BE2C (cell line): Measurements from ENCODE around the gene MIB2.

ENCODE experiments used
- DNase-seq: peaks from one replicate; pipeline ENCODE4 v3.0.0-alpha.2; 2020
- H3K27me3 ChIP-seq: fragments of 250-450 bp; sonication (Bioruptor Pico); 2 replicates; pipeline ENCODE4 v1.5.1; 2020; ENCODE audit warnings: mild to moderate bottlenecking
- H3K36me3 ChIP-seq: fragments of 250-450 bp; sonication (Bioruptor Pico); 2 replicates; pipeline ENCODE4 v1.5.1; 2020; ENCODE audit warnings: mild to moderate bottlenecking
- H3K4me1 ChIP-seq: fragments of 250-450 bp; sonication (Bioruptor Pico); 2 replicates; pipeline ENCODE4 v1.5.1; 2020
- H3K4me3 ChIP-seq: 2 replicates; pipeline ENCODE4 v1.5.1; 2011; ENCODE audit warnings: low read depth, low read length
- H3K9me3 ChIP-seq: fragments of 250-450 bp; sonication (Bioruptor Pico); 2 replicates; pipeline ENCODE4 v1.5.1; 2020
- TF ChIP-seq, protein P1 (sequence below): IDR thresholded peaks from 2 replicates; pipeline ENCODE4 v1.5.1; 2012; ENCODE audit warnings: mild to moderate bottlenecking, low read depth, low read length

The MIB2 gene

DNA sequence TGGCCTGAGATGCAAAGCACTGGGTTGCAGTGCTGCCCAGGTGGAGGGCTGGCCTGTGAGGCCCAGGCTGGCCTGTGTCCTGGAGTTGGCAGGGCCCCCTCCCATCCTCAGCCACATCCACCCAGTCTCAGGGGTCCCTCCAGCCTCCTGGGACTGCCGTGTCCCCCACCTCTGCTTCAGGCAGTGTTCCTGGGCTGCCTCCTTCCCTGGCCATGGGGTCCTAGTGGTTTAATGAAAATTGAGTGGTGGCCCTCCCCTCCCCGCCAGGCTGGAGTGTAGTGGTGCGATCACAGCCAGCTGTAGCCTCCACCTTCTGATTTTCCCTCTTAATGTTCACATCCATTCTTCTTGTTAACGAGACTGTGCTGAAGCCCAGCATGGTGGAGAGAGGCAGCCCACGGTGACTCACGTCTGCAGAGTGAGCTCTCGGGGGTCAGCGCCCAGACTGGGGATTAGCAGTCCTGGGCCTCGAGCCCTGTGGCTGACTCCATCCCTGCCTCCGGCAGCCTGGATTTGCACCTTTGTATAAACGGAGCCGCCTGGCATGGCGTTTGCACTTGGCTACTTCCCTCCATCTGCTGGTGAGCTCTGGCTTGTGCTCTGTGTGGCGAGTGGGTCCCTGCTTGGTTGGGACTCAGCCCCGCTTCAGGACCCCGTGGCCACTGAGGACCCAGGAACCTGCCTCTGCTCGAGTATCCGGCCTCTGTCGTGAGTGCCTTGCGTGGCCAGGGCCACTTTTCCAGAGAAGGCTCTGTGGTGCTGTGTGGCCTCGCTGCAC, 6.9 kb downstream of the MIB2 start:
- H3K4me3 ChIP-seq = no peak overlapping the region

DNA sequence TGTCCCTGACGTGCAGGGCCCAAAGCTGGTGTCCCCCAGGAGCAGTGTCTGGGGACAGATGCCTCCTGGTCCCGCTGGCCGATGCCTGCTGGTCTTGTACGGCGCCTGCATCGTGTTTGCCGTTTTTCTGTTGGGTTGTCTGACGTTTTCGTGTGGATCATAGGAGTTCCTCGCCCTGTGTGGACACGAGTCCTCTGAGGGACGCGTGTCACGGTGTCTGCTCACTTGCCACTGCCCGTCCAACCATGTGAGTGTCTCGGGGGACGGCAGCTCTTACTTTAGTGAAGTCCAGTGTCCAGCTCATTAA, 7.4 kb downstream of the MIB2 start:
- H3K4me1 ChIP-seq = peaks cover 4% of the 10 kb centered on the region
- no peak overlapping the region for H3K4me3 ChIP-seq
- H3K9me3 ChIP-seq = no peaks in the 10 kb centered on the region
- DNase-seq = no peak
- no peaks in the 10 kb centered on the region for H3K27me3 ChIP-seq
- H3K36me3 ChIP-seq = no peaks in the 10 kb centered on the region
- TF ChIP-seq, protein P1, sequence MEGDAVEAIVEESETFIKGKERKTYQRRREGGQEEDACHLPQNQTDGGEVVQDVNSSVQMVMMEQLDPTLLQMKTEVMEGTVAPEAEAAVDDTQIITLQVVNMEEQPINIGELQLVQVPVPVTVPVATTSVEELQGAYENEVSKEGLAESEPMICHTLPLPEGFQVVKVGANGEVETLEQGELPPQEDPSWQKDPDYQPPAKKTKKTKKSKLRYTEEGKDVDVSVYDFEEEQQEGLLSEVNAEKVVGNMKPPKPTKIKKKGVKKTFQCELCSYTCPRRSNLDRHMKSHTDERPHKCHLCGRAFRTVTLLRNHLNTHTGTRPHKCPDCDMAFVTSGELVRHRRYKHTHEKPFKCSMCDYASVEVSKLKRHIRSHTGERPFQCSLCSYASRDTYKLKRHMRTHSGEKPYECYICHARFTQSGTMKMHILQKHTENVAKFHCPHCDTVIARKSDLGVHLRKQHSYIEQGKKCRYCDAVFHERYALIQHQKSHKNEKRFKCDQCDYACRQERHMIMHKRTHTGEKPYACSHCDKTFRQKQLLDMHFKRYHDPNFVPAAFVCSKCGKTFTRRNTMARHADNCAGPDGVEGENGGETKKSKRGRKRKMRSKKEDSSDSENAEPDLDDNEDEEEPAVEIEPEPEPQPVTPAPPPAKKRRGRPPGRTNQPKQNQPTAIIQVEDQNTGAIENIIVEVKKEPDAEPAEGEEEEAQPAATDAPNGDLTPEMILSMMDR = no peak

More for the DNA sequence above, 6.9 kb downstream of the MIB2 start:
- no peaks in the 10 kb centered on the region for H3K36me3 ChIP-seq
- H3K4me1 ChIP-seq = peaks cover 4% of the 10 kb centered on the region
- no peaks in the 10 kb centered on the region for H3K27me3 ChIP-seq
- DNase-seq = no peak
- no peaks in the 10 kb centered on the region for H3K9me3 ChIP-seq
- TF ChIP-seq, protein P1 = no peak

DNA sequence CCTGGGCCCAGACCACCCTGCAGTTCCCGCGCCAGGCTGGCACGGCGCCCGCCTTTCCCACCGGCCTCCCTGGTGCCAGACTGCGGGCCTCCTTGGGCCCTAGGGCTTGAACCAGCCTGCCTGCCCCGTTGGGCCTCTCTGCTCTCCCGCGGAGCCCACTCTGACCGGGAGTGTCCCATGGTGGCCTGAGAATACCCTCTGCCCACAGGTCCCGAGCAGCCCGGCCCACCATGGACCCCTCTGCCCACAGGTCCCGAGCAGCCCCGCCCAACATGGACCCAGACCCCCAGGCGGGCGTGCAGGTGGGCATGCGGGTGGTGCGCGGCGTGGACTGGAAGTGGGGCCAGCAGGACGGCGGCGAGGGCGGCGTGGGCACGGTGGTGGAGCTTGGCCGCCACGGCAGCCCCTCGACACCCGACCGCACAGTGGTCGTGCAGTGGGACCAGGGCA, 7.9 kb downstream of the MIB2 start:
- Histone ChIP-seq H3K27me3 (no peaks in the 10 kb centered on the region), H3K36me3 (no peaks in the 10 kb centered on the region), H3K9me3 (no peaks in the 10 kb centered on the region), H3K4me1 (peaks cover 4% of the 10 kb centered on the region), H3K4me3 (no peak overlapping the region)
- TF ChIP-seq, protein P1 = no peak
- DNase-seq = no peak

DNA sequence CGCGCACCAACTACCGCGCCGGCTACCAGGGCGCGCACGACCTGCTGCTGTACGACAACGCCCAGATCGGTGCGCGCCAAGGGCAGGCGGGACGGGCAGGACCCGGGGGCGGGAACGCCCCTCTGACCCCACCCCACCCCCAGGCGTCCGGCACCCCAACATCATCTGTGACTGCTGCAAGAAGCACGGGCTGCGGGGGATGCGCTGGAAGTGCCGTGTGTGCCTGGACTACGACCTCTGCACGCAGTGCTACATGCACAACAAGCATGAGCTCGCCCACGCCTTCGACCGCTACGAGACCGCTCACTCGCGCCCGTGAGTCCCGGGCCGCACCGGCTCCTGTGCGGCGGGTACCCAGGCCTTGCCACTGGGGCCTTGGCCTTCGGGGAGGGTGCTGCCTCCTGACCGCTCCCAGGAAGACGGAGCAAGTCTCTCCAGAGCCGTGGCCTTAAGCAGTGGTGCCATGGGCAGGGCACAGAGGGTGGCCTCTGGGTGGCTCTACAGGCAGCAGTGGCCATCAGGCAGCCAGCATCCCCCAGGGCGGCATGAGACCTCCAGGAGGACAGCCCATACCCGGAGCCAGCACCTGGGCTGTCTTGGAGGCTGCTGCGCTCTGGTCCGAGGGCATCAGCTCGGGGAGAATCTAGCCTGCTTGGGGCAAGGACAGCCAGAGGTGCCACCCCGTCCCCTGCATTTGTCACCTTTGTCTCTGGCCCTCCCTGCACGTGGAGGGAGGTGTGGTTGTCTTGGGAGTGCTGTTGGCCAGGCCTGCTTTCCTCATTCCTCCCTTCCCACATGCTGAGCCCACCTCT, 8.5 kb downstream of the MIB2 start:
- no peaks in the 10 kb centered on the region for H3K27me3 ChIP-seq
- H3K9me3 ChIP-seq = no peaks in the 10 kb centered on the region
- DNase-seq = peak; percentile 11
- TF ChIP-seq, protein P1 = no peak
- peaks cover 4% of the 10 kb centered on the region for H3K4me1 ChIP-seq
- H3K36me3 ChIP-seq = no peaks in the 10 kb centered on the region
- no peak overlapping the region for H3K4me3 ChIP-seq

DNA sequence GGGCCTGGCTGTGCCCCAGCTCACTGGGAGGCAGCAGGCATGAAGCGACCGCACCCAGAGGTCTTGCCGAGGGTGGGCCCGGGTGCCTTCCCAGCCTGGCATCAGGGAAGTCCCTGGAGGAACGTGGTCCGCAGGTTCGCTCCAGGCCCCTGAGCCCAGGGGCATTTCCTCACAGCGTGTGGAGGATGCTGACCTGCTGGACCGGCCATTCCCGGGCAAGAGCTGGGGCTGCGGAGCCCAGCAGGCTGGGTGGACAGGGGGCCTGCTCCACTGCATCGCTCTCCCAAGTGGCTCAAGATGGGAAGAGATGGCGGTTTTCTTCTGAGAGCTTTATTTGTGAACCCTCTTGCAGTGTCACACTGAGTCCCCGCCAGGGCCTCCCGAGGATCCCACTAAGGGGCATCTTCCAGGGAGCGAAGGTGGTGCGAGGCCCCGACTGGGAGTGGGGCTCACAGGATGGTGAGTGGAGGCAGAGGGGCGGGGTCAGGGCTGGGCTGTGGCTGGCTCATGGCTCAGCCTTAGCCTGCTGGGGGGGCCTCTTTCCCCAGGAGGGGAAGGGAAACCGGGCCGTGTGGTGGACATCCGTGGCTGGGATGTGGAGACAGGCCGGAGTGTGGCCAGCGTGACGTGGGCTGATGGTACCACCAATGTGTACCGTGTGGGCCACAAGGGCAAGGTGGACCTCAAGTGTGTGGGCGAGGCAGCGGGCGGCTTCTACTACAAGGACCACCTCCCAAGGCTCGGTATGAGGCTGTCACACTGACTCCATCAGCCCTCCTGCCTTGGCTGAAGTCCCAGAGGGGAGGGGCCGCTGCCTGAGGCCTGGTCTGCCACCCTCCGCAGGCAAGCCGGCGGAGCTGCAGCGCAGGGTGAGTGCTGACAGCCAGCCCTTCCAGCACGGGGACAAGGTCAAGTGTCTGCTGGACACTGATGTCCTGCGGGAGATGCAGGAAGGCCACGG, 9.4 kb downstream of the MIB2 start:
- no peaks in the 10 kb centered on the region for H3K27me3 ChIP-seq
- H3K9me3 ChIP-seq = no peaks in the 10 kb centered on the region
- H3K36me3 ChIP-seq = no peaks in the 10 kb centered on the region
- TF ChIP-seq, protein P1 = peak; percentile 5; the same call in 1 of the 2 replicates
- H3K4me1 ChIP-seq = peaks cover 4% of the 10 kb centered on the region
- peak; percentile 91 for DNase-seq
- no peak overlapping the region for H3K4me3 ChIP-seq
